ENCODE measurements around the gene UQCRFS1.

Gene UQCRFS1

DNA sequence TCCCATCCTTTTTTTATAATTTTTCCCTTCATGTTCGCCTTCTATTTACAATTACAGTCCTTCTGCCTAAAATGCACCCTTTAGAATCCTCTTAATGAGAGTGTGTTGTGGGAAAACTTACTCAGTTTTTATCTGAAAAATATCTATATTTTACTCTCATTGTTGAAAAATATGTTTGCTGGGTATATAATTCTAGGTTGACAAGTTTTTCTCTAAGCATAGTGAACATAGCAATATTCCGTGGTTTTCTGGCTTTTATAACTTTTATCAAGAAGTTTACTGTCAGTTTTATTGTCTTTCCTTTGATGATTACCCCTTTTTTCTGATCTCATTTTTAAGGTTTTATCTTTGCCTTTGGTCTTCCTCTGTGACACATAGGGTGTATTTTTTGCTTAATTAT is 57.3 kb downstream of the UQCRFS1 start:
- DNase-seq (ENCODE audit: low spot score), result no peak

Measured in Ammon's horn (tissue), 1 donor.